PC-9 (cell line): ENCODE results near the gene STX7. TPM values are rescaled to one million over a fixed set of nuclear protein-coding genes. Genes with fewer than 3 reads are reported as not detected.

Experiments used
- BruUV-seq: library from RNA; stranded (reverse); fragments of 400-500 nt; replicated peaks from 2 replicates; lab custom pipeline; 2021; lab: Mats Ljungman, UMichigan
- CTCF ChIA-PET: fragments of 300-600 bp; sonication (Branson Sonifier 250); formaldehyde crosslinking; loops from one replicate; lab custom pipeline; 2022; ENCODE audit warnings: antibody characterized with exemption; lab: Charles Lee
- POLR2A ChIA-PET: fragments of 300-600 bp; sonication (Branson Sonifier 250); formaldehyde crosslinking; loops from one replicate; lab custom pipeline; 2022; ENCODE audit warnings: antibody characterized with exemption; ENCODE audit not compliant: unreplicated experiment; lab: Charles Lee
- DNase-seq, 2 experiments: peaks; one replicate each; pipeline versions ENCODE4 v3.0.0 to v3.0.0-alpha.2; 2015 to 2022; ENCODE audit warnings: mixed read lengths in 1 of 2
- H2AFZ ChIP-seq: fragments of 200-600 bp; sonication (generic); 2 replicates; pipeline ENCODE4 v1.8.1; 2017; ENCODE audit warnings: antibody characterized with exemption
- H3F3A ChIP-seq: fragments of 200-600 bp; sonication (generic); 2 replicates; pipeline ENCODE4 v1.8.1; 2017; ENCODE audit warnings: antibody characterized with exemption, mild to moderate bottlenecking, low read depth; ENCODE audit not compliant: insufficient read depth
- H3K27ac ChIP-seq: fragments of 200-600 bp; sonication (generic); 2 replicates; pipeline ENCODE4 v1.6.1; 2016; ENCODE audit warnings: mixed run types
- H3K27me3 ChIP-seq: fragments of 200-600 bp; sonication (generic); 2 replicates; pipeline ENCODE4 v1.6.1; 2016; ENCODE audit warnings: low read depth, mixed run types; ENCODE audit not compliant: insufficient read depth
- H3K36me3 ChIP-seq: fragments of 200-600 bp; sonication (generic); 2 replicates; pipeline ENCODE4 v1.6.1; 2016; ENCODE audit warnings: low read depth, mixed run types
- H3K4me1 ChIP-seq: fragments of 200-600 bp; sonication (generic); replicated peaks from 2 replicates; pipeline ENCODE4 v1.6.1; 2016; ENCODE audit warnings: mixed run types; ENCODE audit not compliant: insufficient read depth
- H3K4me2 ChIP-seq: fragments of 200-600 bp; sonication (generic); 2 replicates; pipeline ENCODE4 v1.6.1; 2017; ENCODE audit warnings: mixed run types
- H3K4me3 ChIP-seq: fragments of 200-600 bp; sonication (generic); 2 replicates; pipeline ENCODE4 v1.6.1; 2016; ENCODE audit warnings: mixed run types
- H3K79me2 ChIP-seq: fragments of 200-600 bp; sonication (generic); 2 replicates; pipeline ENCODE4 v1.6.1; 2017; ENCODE audit warnings: low read depth, mixed run types
- H3K9me2 ChIP-seq: fragments of 200-600 bp; sonication (generic); 2 replicates; pipeline ENCODE4 v1.8.1; 2017; ENCODE audit warnings: mild to moderate bottlenecking; ENCODE audit not compliant: insufficient read depth
- H3K9me3 ChIP-seq: fragments of 200-600 bp; sonication (generic); 2 replicates; pipeline ENCODE4 v1.8.1; 2016; ENCODE audit warnings: low read depth; ENCODE audit not compliant: insufficient read depth
- H4K20me1 ChIP-seq: fragments of 200-600 bp; sonication (generic); 2 replicates; pipeline ENCODE4 v1.8.1; 2017; ENCODE audit not compliant: insufficient read depth
- EZH2 ChIP-seq: fragments of 200-600 bp; sonication (generic); IDR thresholded peaks from 2 replicates; pipeline ENCODE4 v1.8.0; 2017; ENCODE audit warnings: antibody characterized with exemption, low read depth
- intact Hi-C: fragments of 100-400 bp; cut with micrococcal nuclease; formaldehyde crosslinking; loops from one replicate; pipeline ENCODE4 v1.10.0; 2022; ENCODE audit not compliant: unreplicated experiment
- total RNA-seq: library from RNA; stranded (reverse); gene quantifications from 2 replicates; pipeline ENCODE4 v1.2.3, GENCODE V29; 2021
- TF ChIP-seq, protein P1 (sequence below): fragments of 200-600 bp; sonication (generic); conservative IDR thresholded peaks from 2 replicates; pipeline ENCODE4 v1.6.1; 2017; ENCODE audit warnings: mixed run types, antibody characterized with exemption, mild to moderate bottlenecking, moderate library complexity

The STX7 gene
- total RNA-seq, 1 experiment from 2014 or later: 40.7 TPM

DNA sequence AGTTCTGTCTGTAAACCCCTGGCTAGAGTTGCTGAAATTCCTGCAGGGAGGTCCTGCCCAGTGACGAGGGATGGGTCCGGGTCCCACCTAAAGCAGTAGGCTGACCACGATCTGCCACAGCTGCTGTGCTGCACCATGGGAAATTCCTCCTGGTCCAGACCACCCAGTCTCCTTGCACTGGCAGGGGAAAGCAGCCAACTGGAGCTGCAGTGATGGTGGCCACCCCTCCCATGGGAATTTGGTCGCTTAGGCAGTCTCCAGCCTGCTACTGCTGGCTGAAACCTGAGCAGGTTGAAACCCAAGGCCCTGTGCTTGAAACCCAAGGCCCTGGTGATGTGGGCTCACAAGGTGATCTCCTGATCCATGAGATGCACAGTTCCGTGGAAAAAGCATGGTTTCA is 87.7 kb downstream of the STX7 start:
- Histone ChIP-seq H3K9me2 (no peaks in the 10 kb centered on the region; the same call in 1 of the 2 replicates), H3K36me3 (no peaks in the 10 kb centered on the region), H3F3A (no peaks in the 10 kb centered on the region), H3K4me3 (no peak overlapping the region), H4K20me1 (no peaks in the 10 kb centered on the region), H3K27ac (no peak overlapping the region), H2AFZ (no peak overlapping the region), H3K79me2 (no peaks in the 10 kb centered on the region), H3K4me2 (no peak overlapping the region), H3K4me1 (no peaks in the 10 kb centered on the region), H3K27me3 (no peaks in the 10 kb centered on the region), H3K9me3 (no peaks in the 10 kb centered on the region)
- ChIA-PET POLR2A (no interaction called here), CTCF (no interaction called here)
- no peak for DNase-seq
- BruUV-seq: no TSS peak
- TF ChIP-seq EZH2: no peak
- TF ChIP-seq, protein P1, sequence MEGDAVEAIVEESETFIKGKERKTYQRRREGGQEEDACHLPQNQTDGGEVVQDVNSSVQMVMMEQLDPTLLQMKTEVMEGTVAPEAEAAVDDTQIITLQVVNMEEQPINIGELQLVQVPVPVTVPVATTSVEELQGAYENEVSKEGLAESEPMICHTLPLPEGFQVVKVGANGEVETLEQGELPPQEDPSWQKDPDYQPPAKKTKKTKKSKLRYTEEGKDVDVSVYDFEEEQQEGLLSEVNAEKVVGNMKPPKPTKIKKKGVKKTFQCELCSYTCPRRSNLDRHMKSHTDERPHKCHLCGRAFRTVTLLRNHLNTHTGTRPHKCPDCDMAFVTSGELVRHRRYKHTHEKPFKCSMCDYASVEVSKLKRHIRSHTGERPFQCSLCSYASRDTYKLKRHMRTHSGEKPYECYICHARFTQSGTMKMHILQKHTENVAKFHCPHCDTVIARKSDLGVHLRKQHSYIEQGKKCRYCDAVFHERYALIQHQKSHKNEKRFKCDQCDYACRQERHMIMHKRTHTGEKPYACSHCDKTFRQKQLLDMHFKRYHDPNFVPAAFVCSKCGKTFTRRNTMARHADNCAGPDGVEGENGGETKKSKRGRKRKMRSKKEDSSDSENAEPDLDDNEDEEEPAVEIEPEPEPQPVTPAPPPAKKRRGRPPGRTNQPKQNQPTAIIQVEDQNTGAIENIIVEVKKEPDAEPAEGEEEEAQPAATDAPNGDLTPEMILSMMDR: no peak
- intact Hi-C loops: no loop called here

DNA sequence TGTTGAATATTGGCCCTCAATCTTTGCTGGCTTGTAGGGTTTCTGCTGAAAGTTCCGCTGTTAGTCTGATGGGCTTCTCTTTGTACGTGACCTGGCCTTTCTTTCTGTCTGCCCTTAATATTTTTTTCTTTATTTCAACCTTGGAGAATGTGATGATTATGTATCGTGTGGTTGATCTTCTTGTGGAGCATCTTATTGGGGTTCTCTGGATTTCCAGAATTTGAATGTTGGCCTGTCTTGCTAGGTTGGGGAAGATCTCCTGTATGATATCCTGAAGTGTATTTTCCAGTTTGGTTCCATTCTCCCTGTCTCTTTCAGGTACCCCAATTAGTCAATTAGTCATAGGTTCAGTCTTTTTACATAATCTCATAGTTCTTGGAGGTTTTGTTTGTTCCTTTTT is 89.1 kb downstream of the STX7 start:
- CTCF ChIA-PET: no interaction called here
- no peaks in the 10 kb centered on the region for H3K9me3 ChIP-seq
- no peak overlapping the region for H3K4me2 ChIP-seq
- no peak overlapping the region for H3K4me3 ChIP-seq
- no peak for DNase-seq
- no peak overlapping the region for H2AFZ ChIP-seq
- H3K4me1 ChIP-seq: no peaks in the 10 kb centered on the region
- H3K79me2 ChIP-seq: no peaks in the 10 kb centered on the region
- no peaks in the 10 kb centered on the region; the same call in 1 of the 2 replicates for H3K9me2 ChIP-seq
- no peaks in the 10 kb centered on the region for H3F3A ChIP-seq
- intact Hi-C loops: no loop called here
- no peaks in the 10 kb centered on the region for H3K27me3 ChIP-seq
- H3K36me3 ChIP-seq: no peaks in the 10 kb centered on the region
- H4K20me1 ChIP-seq: no peaks in the 10 kb centered on the region
- TF ChIP-seq, protein P1: no peak
- no peak for TF ChIP-seq EZH2
- no peak overlapping the region for H3K27ac ChIP-seq
- BruUV-seq: no TSS peak
- POLR2A ChIA-PET: no interaction called here

DNA sequence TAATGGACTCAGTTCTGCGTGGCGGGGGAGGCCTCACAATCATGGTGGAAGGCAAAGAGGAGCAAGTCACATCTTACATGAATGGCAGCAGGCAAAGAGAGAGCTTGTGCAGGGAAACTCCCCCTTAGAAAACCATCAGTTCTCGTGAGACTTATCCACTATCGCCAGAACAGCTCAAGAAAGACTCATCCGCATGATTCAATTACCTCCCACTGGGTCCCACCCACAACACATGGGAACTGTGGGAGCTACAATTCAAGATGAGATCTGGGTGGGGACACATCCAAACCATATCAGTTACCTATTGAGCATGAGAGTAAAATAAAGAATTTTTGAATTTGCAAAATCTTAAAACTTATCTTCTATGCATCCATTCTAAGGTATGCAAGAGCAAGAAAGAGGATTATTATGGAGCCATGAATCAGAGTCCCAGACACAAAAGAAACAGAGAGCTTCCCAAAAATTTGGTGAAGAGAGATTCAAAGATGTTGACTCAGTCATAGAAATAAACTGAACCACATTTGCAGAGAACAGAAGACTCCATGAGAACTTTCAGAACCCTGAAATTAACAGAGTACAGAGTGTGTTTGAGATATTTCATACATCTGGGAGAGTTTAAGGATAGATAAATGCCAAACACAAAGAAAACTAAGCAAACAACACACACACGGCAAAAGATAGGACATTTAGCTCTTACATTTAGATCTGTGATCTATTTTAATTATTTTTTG is 94.5 kb downstream of the STX7 start:
- no peaks in the 10 kb centered on the region for H4K20me1 ChIP-seq
- no peaks in the 10 kb centered on the region for H3K9me2 ChIP-seq
- no TSS peak for BruUV-seq
- POLR2A ChIA-PET: no interaction called here
- no peaks in the 10 kb centered on the region for H3K36me3 ChIP-seq
- 0 out of 2 replicates have a peak, but pooled peaks cover 3% of the 10 kb centered on the region for H3K4me1 ChIP-seq
- intact Hi-C loops: no loop called here
- peak overlapping the region; percentile 17; the same call in 1 of the 2 replicates for H2AFZ ChIP-seq
- H3K79me2 ChIP-seq: no peaks in the 10 kb centered on the region
- CTCF ChIA-PET: no interaction called here
- H3K9me3 ChIP-seq: no peaks in the 10 kb centered on the region; the same call in 1 of the 2 replicates
- H3K4me3 ChIP-seq: no peak overlapping the region
- no peak for DNase-seq
- TF ChIP-seq, protein P1: no peak
- no peak for TF ChIP-seq EZH2
- H3K27ac ChIP-seq: no peak overlapping the region
- no peaks in the 10 kb centered on the region for H3F3A ChIP-seq
- no peaks in the 10 kb centered on the region for H3K27me3 ChIP-seq
- H3K4me2 ChIP-seq: no peak overlapping the region
